HG03565 (cell line): ENCODE data around the gene GPR152.
"Not testable (repeated sequence)": the region's sequence is repeated elsewhere in the genome, so short reads cannot be mapped to it uniquely, and the experiment has no call there.

Experiments used
- ATAC-seq: cut with Tn5 transposase; IDR thresholded peaks from one replicate; pipeline ENCODE4 v1.9.1; 2021; ENCODE audit warnings: mild to moderate bottlenecking, moderate library complexity; ENCODE audit not compliant: unreplicated experiment

GPR152 gene

GRCh38 chr11:67489885-67490726 is 37.6 kb upstream of the GPR152 start:
- ATAC-seq, result no peak

- ATAC-seq, result no peak
Observed at GRCh38 chr11:67489203-67489884, 36.8 kb upstream of the GPR152 start.

DNA sequence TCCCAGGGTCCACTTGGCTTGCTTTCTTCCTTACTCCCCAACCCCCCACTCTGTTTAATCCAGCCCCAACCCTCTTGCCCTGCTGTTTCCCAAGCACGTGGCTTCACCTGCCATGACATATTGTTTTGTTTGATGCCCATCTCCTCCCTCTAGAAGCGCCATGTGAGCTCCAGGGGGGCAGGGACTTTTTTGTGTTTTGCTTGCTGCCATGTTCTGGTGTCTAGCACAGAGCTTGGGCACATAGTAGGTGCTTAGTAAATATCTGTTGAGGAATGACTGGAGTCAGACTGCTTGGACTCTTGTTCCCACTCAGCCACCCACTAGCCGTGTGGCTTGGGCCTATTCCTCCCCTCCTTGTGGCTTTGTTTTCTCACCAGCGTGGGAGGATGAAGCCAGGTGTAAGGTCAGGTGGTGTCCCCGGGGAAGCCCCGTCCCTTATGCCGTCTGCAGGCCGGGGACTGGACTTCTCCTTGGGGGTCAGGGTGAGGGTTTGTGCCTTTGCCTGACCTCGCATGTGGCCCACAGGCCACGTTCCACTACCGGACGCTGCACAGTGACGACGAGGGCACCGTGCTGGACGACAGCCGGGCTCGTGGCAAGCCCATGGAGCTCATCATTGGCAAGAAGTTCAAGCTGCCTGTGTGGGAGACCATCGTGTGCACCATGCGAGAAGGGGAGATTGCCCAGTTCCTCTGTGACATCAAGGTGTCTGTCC is 34.1 kb upstream of the GPR152 start:
- peak; percentile 18 for ATAC-seq

- ATAC-seq, result not testable (repeated sequence)
Observed at GRCh38 chr11:67485873-67486361, 33.4 kb upstream of the GPR152 start.

- no peak for ATAC-seq
Observed at GRCh38 chr11:67484847-67485311, 32.4 kb upstream of the GPR152 start.

DNA sequence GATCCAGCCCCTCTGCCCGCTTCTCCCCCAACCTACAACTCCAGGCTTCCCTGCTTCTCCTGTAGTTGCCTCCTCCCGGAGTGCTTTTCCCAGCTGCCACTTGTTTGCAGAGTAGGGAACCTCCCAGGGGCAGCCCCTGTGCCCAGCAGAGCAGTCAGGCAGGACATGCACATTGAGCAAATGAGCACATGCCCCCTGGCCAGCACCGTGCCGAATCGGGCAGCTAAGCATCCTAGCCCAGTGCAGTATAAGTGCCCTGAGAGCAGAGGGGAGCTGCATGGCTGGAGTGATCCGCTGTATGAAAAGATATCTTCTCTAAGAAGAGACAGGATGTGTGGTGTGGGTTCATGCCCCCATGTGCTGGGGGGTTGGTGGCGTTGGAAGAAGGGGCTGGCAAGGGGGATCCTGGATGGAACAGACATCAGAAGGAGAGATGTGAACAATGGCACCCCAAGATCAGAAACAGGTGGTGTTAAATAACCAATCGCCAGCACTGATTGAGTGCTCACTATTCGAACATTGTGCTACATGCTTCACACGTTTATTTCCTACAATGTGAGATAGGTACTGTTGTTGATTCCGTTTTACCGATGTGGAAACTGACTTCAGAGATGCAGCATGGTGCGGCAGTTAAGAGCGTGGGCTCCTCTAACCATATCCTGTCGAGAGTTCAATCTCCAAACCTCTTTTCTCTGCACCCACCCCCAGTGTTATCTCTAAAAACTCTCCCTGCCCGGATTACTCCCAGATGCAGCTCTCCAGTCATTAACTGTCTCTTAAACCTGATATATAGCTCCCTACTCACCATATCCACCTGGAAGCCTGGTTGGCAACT is 31.5 kb upstream of the GPR152 start:
- no peak for ATAC-seq

GRCh38 chr11:67482827-67483798 is 30.6 kb upstream of the GPR152 start, which contains the start of gene AIP:
Gene AIP, plus strand, starts transcription at chr11:67483026. Its CDS starts 133 bp downstream, at chr11:67483159.
- peak; percentile 53 for ATAC-seq

DNA sequence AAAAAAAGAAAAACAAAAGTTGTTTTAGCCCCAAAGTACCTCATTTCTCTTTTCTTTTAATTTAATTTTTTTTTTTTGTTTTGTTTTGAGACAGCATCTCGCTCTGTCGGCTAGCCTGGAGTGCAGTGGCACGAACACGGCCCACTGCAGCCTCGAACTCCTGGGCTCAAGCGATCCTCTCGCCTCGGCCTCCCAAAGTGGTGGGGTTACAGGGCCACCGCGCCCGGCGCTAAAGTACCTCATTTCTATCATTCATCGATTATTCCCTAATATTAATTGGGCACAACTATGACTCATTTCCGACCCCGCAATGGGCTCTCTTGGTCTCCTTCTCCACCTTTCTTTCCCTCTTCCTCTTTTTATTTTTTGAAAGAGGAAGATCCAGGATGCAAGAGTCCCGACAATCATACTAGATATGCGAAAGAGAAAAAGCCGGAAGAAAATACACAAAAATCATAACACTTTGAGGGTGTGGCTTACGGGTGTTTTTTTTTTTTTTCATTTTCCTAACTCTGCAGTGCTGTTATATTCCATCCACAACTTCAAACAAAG is 29.8 kb upstream of the GPR152 start:
- no peak for ATAC-seq

- not testable (repeated sequence) for ATAC-seq
Observed at GRCh38 chr11:67477344-67478050, 25.0 kb upstream of the GPR152 start.

GRCh38 chr11:67476692-67477091 is 24.2 kb upstream of the GPR152 start:
- ATAC-seq, result not testable (repeated sequence)

GRCh38 chr11:67472882-67473281 is 20.4 kb upstream of the GPR152 start:
- no peak for ATAC-seq

DNA sequence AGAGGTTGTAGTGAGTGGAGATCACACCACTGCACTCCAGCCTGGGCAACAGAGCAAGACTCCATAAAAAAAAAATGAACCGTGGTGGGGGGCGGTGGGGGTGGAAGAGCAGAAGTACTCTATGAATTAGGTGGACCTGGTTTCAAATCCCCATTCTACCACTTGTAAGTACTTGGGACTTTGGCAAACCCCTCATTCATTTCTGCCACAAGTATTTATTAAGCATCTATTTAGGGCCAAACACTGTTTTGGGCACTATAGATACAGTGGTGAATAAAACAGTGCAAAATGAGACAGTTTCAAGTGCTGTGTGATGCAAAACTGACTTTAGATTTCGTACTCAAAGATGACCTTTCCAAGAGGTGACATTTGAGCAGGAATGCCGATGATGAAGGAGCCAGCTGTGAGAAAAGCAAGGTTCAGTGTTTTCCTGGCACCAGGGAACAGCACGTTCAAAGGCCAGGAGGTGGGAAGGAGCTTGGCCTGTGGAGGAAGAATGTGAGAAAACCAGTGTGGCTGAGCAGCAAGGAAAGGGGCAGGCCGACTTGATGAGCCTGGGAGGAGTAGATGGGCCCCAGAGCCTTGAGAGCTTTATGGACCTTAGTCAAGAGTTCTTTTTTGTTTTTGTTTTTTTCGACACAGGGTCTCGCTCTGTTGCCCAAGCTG is 17.9 kb upstream of the GPR152 start:
- ATAC-seq, result no peak

DNA sequence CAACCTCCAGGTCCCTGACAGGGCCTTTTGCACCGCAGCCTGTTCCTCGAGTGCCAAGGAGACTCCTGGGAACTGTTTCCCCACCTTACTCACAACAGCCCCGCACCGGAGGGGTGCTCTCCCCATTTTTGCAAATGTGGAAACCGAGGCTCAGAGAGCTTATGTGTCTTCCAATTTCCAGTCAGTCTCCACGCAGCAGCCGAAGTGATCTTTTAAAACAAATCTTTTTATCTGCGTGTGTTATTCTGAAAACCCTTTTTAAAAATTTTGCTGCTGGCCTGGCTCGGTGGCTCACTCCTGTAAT is 16.9 kb upstream of the GPR152 start:
- no peak for ATAC-seq

DNA sequence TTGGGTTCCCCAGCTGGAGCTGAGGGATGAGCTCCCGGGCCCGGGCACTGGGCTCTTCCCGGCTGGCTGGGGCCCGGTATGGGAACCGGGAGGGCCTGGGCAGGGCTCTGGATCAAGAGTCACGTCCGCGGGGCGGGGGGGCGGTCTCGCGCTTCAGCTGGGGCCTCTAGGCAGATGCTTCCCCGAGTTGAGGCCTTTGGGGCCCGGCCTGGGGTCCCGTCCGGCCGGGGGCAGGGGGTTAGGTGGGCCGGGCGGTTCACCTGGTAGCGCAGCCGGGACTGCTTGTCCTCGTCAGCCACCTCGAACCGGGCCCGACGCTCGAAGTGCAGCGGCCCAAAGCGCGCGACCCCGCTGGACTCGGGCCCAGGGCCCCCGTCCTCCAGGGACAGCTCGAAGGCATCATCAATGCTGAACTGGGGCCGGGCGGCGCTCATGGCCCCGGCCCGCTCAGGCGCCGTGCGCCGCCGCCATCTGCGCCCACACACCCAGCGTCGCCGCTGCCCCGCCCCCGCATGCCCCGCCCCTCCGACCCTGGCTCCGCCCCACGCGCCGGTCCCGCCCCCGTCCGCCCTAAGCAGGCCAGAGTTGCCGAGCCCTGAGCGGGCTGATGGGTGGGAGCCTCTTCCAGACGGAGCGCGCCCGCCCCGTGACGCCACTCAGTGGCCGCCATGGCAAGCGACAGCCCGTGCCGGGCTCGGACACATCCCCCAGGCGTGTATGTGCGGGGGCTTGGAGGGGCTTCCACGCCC is 16.4 kb upstream of the GPR152 start, which contains the start of gene TMEM134:
TMEM134 (minus strand) TSS at position 493 of the 749 bp plus-strand sequence; CDS start at position 434, 59 bp downstream.
- peak; percentile 62 for ATAC-seq

- no peak for ATAC-seq
Observed at GRCh38 chr11:67468456-67468758, 15.9 kb upstream of the GPR152 start.

- no peak for ATAC-seq
Observed at GRCh38 chr11:67468056-67468455, 15.5 kb upstream of the GPR152 start.
